GM12873 (cell line): ENCODE measurements around the gene DNM3.

Experiments
- CTCF ChIP-seq: IDR thresholded peaks from 2 replicates; pipeline ENCODE4 v1.5.1; 2012; ENCODE audit warnings: low read depth, mild to moderate bottlenecking, moderate library complexity, low read length, control low read depth; ENCODE audit not compliant: insufficient read depth; ENCODE audit errors: missing control alignments

The DNM3 gene

GRCh38 chr1:172324086-172324485 is 482.8 kb downstream of the DNM3 start:
- TF ChIP-seq CTCF: no peak

GRCh38 chr1:172324761-172325160 is 483.5 kb downstream of the DNM3 start:
- no peak for TF ChIP-seq CTCF

GRCh38 chr1:172325531-172325930 is 484.2 kb downstream of the DNM3 start:
- no peak for TF ChIP-seq CTCF

GRCh38 chr1:172326136-172326535 is 484.8 kb downstream of the DNM3 start:
- TF ChIP-seq CTCF: no peak

- TF ChIP-seq CTCF: no peak
Measured at GRCh38 chr1:172328266-172328665, 487.0 kb downstream of the DNM3 start.

GRCh38 chr1:172332230-172332629 is 490.9 kb downstream of the DNM3 start:
- TF ChIP-seq CTCF: no peak

GRCh38 chr1:172335377-172335776 is 494.1 kb downstream of the DNM3 start:
- no peak for TF ChIP-seq CTCF
